ENCODE results near the gene DYNC2LI1. TPM values are rescaled to one million over a fixed set of nuclear protein-coding genes. Genes with fewer than 3 reads are reported as not detected.
"Not testable (repeated sequence)": the region's sequence is repeated elsewhere in the genome, so short reads cannot be mapped to it uniquely, and the experiment has no call there.

Gene DYNC2LI1
- 29.2 and 30.1 TPM in 2 replicates for total RNA-seq
- long read RNA-seq, transcript DYNC2LI1-210 (13 exons, 1,346 nt), result minor isoform, 24 of 101 reads
- long read RNA-seq, transcript DYNC2LI1-204 (6 exons, 1,133 nt), result minor isoform, 7 of 101 reads
- long read RNA-seq, transcript DYNC2LI1-201 (13 exons, 1,399 nt), result major isoform, 34 of 101 reads
- long read RNA-seq, partial matches to known transcripts, result 16 of 101 reads
- long read RNA-seq, other reads (novel, unspliced or antisense), result 20 of 101 reads

GRCh38 chr2:43773876-43774613 lies at the start of gene DYNC2LI1:
Gene DYNC2LI1 (plus strand): TSS chr2:43774039. CDS start chr2:43774139, 100 bp downstream.
- H3K4me3 Mint-ChIP-seq (ENCODE audit: low read depth), result peak within 1 kb of the TSS; percentile 94
- H3K36me3 Mint-ChIP-seq (ENCODE audit: insufficient read depth), result no peaks in the 10 kb centered on the region
- peak within 1 kb of the TSS; percentile 99 for H3K27ac Mint-ChIP-seq
- TF ChIP-seq CTCF (IDR thresholded peaks at IDR 0.05; ENCODE audit: unreplicated experiment), result no peak
- H3K4me1 Mint-ChIP-seq (ENCODE audit: low read depth), result peaks cover 6% of the 10 kb centered on the region
- peak; percentile 80 for DNase-seq (ENCODE audit: low spot score, unreplicated experiment)
- H3K9me3 Mint-ChIP-seq (ENCODE audit: low read depth), result no peaks in the 10 kb centered on the region
- H3K27me3 Mint-ChIP-seq, result no peaks in the 10 kb centered on the region

- Mint-ChIP-seq H3K4me1 (ENCODE audit: low read depth) (peaks cover 22% of the 10 kb centered on the region), H3K36me3 (ENCODE audit: insufficient read depth) (no peaks in the 10 kb centered on the region), H3K27ac (peak overlapping the region; percentile 89), H3K4me3 (ENCODE audit: low read depth) (peak overlapping the region; percentile 33), H3K9me3 (ENCODE audit: low read depth) (no peaks in the 10 kb centered on the region), H3K27me3 (no peaks in the 10 kb centered on the region)
- no peak for TF ChIP-seq CTCF (IDR thresholded peaks at IDR 0.05; ENCODE audit: unreplicated experiment)
- DNase-seq (ENCODE audit: low spot score, unreplicated experiment), result no peak
Measured at GRCh38 chr2:43724728-43725526, 48.9 kb upstream of the DYNC2LI1 start.

- no peaks in the 10 kb centered on the region for H3K36me3 Mint-ChIP-seq (ENCODE audit: insufficient read depth)
- H3K9me3 Mint-ChIP-seq (ENCODE audit: low read depth), result no peaks in the 10 kb centered on the region
- no peak overlapping the region for H3K4me3 Mint-ChIP-seq (ENCODE audit: low read depth)
- peaks cover 22% of the 10 kb centered on the region for H3K4me1 Mint-ChIP-seq (ENCODE audit: low read depth)
- TF ChIP-seq CTCF (IDR thresholded peaks at IDR 0.05; ENCODE audit: unreplicated experiment), result no peak
- H3K27me3 Mint-ChIP-seq, result no peaks in the 10 kb centered on the region
- no peak overlapping the region for H3K27ac Mint-ChIP-seq
- DNase-seq (ENCODE audit: low spot score, unreplicated experiment), result no peak
Measured at GRCh38 chr2:43725711-43726246, 48.1 kb upstream of the DYNC2LI1 start.

DNA sequence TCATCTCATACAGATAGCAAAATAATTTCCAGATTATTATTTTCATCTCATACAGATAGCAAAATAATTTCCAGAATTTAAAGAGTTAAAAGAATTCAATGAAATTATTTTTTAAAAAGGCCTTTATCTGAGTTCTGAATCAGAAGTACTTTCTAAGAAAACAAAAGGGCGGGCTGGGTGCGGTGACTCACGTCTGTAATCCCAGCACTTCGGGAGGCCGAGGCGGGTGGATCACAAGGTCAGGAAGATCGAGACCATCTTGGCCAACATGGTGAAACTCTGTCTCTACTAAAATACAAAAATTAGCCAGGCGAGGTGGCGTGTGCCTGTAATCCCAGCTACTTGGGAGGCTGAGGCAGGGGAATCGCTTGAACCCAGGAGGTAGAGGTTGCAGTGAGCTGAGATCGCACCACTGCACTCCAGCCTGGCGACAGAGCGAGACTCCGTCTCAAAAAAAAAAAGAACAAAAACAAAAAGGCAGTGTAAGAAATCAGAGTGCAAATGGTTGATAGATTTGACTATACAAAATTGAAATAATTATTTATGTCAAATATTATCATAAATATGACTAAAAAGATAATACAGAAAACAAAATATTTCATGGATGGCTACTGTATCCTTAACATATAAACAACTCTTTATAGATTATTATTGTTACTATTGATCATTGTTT lies 46.7 kb upstream of the DYNC2LI1 start:
- not testable (repeated sequence) for H3K36me3 Mint-ChIP-seq (ENCODE audit: insufficient read depth); H3K4me3 Mint-ChIP-seq (ENCODE audit: low read depth); DNase-seq (ENCODE audit: low spot score, unreplicated experiment); H3K27ac Mint-ChIP-seq; H3K9me3 Mint-ChIP-seq (ENCODE audit: low read depth); H3K27me3 Mint-ChIP-seq
- H3K4me1 Mint-ChIP-seq (ENCODE audit: low read depth), result peaks cover 22% of the 10 kb centered on the region

DNA sequence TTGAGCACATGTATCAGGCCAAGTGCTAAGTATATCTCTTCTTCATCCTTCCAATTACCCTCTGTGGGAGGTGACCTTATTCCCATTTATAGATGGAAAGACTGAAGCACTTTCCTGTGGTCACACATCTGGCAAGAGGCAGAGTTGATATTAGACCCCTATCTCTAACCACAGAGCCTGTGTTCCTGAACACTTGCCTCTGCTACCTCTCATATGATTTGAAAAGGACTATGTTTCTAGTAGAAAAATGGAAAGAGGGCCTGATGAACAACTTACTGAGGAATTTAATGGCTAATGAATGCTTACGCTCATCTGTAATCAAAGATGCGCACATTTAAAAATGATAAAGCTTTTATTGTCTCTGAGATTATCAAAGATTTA lies 46.2 kb upstream of the DYNC2LI1 start:
- Mint-ChIP-seq H3K36me3 (ENCODE audit: insufficient read depth) (no peaks in the 10 kb centered on the region), H3K9me3 (ENCODE audit: low read depth) (no peaks in the 10 kb centered on the region), H3K27me3 (no peaks in the 10 kb centered on the region), H3K4me3 (ENCODE audit: low read depth) (no peak overlapping the region), H3K27ac (peak overlapping the region; percentile 44), H3K4me1 (ENCODE audit: low read depth) (peaks cover 22% of the 10 kb centered on the region)
- DNase-seq (ENCODE audit: low spot score, unreplicated experiment), result no peak
- no peak for TF ChIP-seq CTCF (IDR thresholded peaks at IDR 0.05; ENCODE audit: unreplicated experiment)
